H1 (cell line): ENCODE results near the gene GATA5. TPM values are rescaled to one million over a fixed set of nuclear protein-coding genes. Genes with fewer than 3 reads are reported as not detected.

Source experiments
- CTCF ChIA-PET: fragments of 300-600 bp; sonication (Branson Sonifier 250); formaldehyde crosslinking; loops from one replicate; lab custom pipeline; 2021; ENCODE audit not compliant: partially characterized antibody; lab: Charles Lee
- POLR2A ChIA-PET: fragments of 300-600 bp; sonication (Branson Sonifier 250); formaldehyde crosslinking; loops from one replicate; lab custom pipeline; 2021; ENCODE audit warnings: inconsistent platforms; ENCODE audit not compliant: partially characterized antibody; lab: Charles Lee
- DNase-seq, 2 experiments: peaks; one replicate each; pipeline versions ENCODE4 v3.0.0 to v3.0.0-alpha.2; 2010 to 2022; ENCODE audit warnings: low spot score in 2 of 2, low read depth in 1 of 2, mixed read lengths in 1 of 2
- FAIRE-seq: peaks from 2 replicates; lab custom pipeline; 2011; peaks lifted over from hg19 to GRCh38; lab: Jason Lieb, UNC
- H2AFZ ChIP-seq: 2 replicates; pipeline ENCODE4 v1.8.1; 2012; ENCODE audit warnings: low read length, inconsistent platforms
- H2AK5ac ChIP-seq: 2 replicates; pipeline ENCODE4 v1.6.1; 2013; ENCODE audit warnings: low read depth, low read length
- H2BK120ac ChIP-seq: replicated peaks from 2 replicates; pipeline ENCODE3; 2013; ENCODE audit warnings: low read depth, low read length, inconsistent platforms
- H2BK12ac ChIP-seq: 2 replicates; pipeline ENCODE4 v1.6.1; 2013; ENCODE audit warnings: low read depth, low read length
- H2BK15ac ChIP-seq: 2 replicates; pipeline ENCODE4 v1.6.1; 2013; ENCODE audit warnings: low read length
- H2BK20ac ChIP-seq: 2 replicates; pipeline ENCODE4 v1.6.1; 2013; ENCODE audit warnings: low read length
- H2BK5ac ChIP-seq: 2 replicates; pipeline ENCODE4 v1.6.1; 2013; ENCODE audit warnings: low read depth, low read length
- H3K14ac ChIP-seq: 2 replicates; pipeline ENCODE4 v1.6.1; 2013; ENCODE audit warnings: inconsistent platforms; ENCODE audit not compliant: insufficient read length
- H3K18ac ChIP-seq: 2 replicates; pipeline ENCODE4 v1.6.1; 2013; ENCODE audit warnings: low read length; ENCODE audit errors: extremely low read depth
- H3K23ac ChIP-seq: 2 replicates; pipeline ENCODE4 v1.6.1; 2013; ENCODE audit warnings: inconsistent platforms; ENCODE audit not compliant: insufficient read length
- H3K23me2 ChIP-seq: 2 replicates; pipeline ENCODE4 v1.6.1; 2013; ENCODE audit warnings: low read depth, low read length
- H3K27ac ChIP-seq: 2 replicates; pipeline ENCODE4 v1.6.1; 2011; ENCODE audit warnings: low read depth, low read length, inconsistent platforms
- H3K27me3 ChIP-seq, 4 experiments: replicated peaks in 1 of 4; 1 replicate in 1 of 4; 2 replicates in 3 of 4; pipeline versions ENCODE4 v1.6.1 to v1.8.1; 2011 to 2013; ENCODE audit warnings: low read length in 3 of 4, mild to moderate bottlenecking in 3 of 4, inconsistent platforms in 2 of 4, mixed read lengths in 2 of 4, moderate library complexity in 1 of 4; ENCODE audit not compliant: control insufficient read depth in 3 of 4, insufficient read depth in 3 of 4; ENCODE audit errors: extremely low read depth in 1 of 4
- H3K36me3 ChIP-seq, 4 experiments: 2 replicates each; pipeline versions ENCODE4 v1.6.1 to v1.8.1; 2011 to 2013; ENCODE audit warnings: mild to moderate bottlenecking in 4 of 4, low read length in 3 of 4, moderate library complexity in 2 of 4, control low read depth in 1 of 4, inconsistent platforms in 1 of 4; ENCODE audit not compliant: insufficient read depth in 4 of 4, control insufficient read depth in 2 of 4
- H3K4ac ChIP-seq: replicated peaks from 2 replicates; pipeline ENCODE3; 2013; ENCODE audit warnings: low read length, low read depth, mixed read lengths, inconsistent platforms; ENCODE audit not compliant: insufficient read length
- H3K4me1 ChIP-seq, 4 experiments: replicated peaks in 1 of 4; 1 replicate in 1 of 4; 2 replicates in 3 of 4; pipeline versions ENCODE4 v1.6.1 to v1.8.1; 2011 to 2013; ENCODE audit warnings: low read length in 3 of 4, inconsistent platforms in 2 of 4, mixed read lengths in 1 of 4; ENCODE audit not compliant: insufficient read depth in 4 of 4, control insufficient read depth in 3 of 4
- H3K4me2 ChIP-seq, 2 experiments: 2 replicates each; pipeline versions ENCODE4 v1.6.1 to v1.8.1; 2011 to 2013; ENCODE audit warnings: low read depth in 2 of 2, low read length in 2 of 2, control low read depth in 1 of 2, inconsistent platforms in 1 of 2, mild to moderate bottlenecking in 1 of 2; ENCODE audit not compliant: insufficient read depth in 1 of 2
- H3K4me3 ChIP-seq, 4 experiments: fragments of 200-600, 300-600 bp in 1 of 4; sonication (generic), shearing (Covaris generic), sonication (Bioruptor Twin) in 1 of 4; 2 replicates each; pipeline versions ENCODE4 v1.5.1 to v1.8.1; 2011 to 2016; ENCODE audit warnings: low read length in 4 of 4, low read depth in 3 of 4, control low read depth in 2 of 4, inconsistent platforms in 2 of 4, mild to moderate bottlenecking in 2 of 4, mixed read lengths in 1 of 4, moderate library complexity in 1 of 4; ENCODE audit not compliant: insufficient read depth in 2 of 4; ENCODE audit errors: extremely low read depth in 1 of 4
- H3K56ac ChIP-seq: replicated peaks from 2 replicates; pipeline ENCODE3; 2013; ENCODE audit warnings: low read depth, mild to moderate bottlenecking, mixed read lengths, low read length, inconsistent platforms; ENCODE audit not compliant: insufficient read length
- H3K79me1 ChIP-seq: 2 replicates; pipeline ENCODE4 v1.6.1; 2013; ENCODE audit warnings: low read depth, low read length, control low read depth
- H3K79me2 ChIP-seq, 2 experiments: 2 replicates each; pipeline versions ENCODE4 v1.6.1 to v1.8.1; 2012 to 2013; ENCODE audit warnings: low read length in 2 of 2, mild to moderate bottlenecking in 2 of 2, inconsistent platforms in 1 of 2; ENCODE audit not compliant: insufficient read depth in 2 of 2, control insufficient read depth in 1 of 2
- H3K9ac ChIP-seq, 4 experiments: replicated peaks in 1 of 4; 1 replicate in 1 of 4; 2 replicates in 3 of 4; pipeline versions ENCODE4 v1.6.1 to v1.8.1; 2011 to 2013; ENCODE audit warnings: low read depth in 3 of 4, low read length in 3 of 4, control low read depth in 2 of 4, mild to moderate bottlenecking in 2 of 4, moderate library complexity in 2 of 4, inconsistent platforms in 1 of 4; ENCODE audit errors: extremely low read depth in 1 of 4
- H3K9me3 ChIP-seq, 2 experiments: 2 replicates each; pipeline versions ENCODE4 v1.6.1 to v1.8.1; 2012 to 2013; ENCODE audit warnings: mild to moderate bottlenecking in 2 of 2, moderate library complexity in 2 of 2, control low read depth in 1 of 2, inconsistent platforms in 1 of 2, low read depth in 1 of 2, low read length in 1 of 2, mixed read lengths in 1 of 2; ENCODE audit not compliant: insufficient read depth in 2 of 2
- H4K20me1 ChIP-seq, 2 experiments: replicated peaks in 1 of 2; 2 replicates each; pipeline versions ENCODE3 to v1.8.1; 2011 to 2013; ENCODE audit warnings: inconsistent platforms in 2 of 2, low read length in 2 of 2, mild to moderate bottlenecking in 1 of 2; ENCODE audit not compliant: insufficient read depth in 2 of 2, control insufficient read depth in 1 of 2
- H4K5ac ChIP-seq: 2 replicates; pipeline ENCODE4 v1.6.1; 2013; ENCODE audit warnings: low read length, low read depth, mixed read lengths, inconsistent platforms; ENCODE audit not compliant: insufficient read length
- H4K8ac ChIP-seq: 2 replicates; pipeline ENCODE4 v1.8.0; 2013; ENCODE audit warnings: mild to moderate bottlenecking, moderate library complexity, low read length, inconsistent platforms; ENCODE audit not compliant: insufficient read depth; ENCODE audit errors: extremely low read depth
- H4K91ac ChIP-seq: replicated peaks from 2 replicates; pipeline ENCODE3; 2013; ENCODE audit warnings: low read length, mixed read lengths, inconsistent platforms; ENCODE audit not compliant: insufficient read length
- ASH2L ChIP-seq: fragments of 200-600, 300-600 bp; sonication (generic); IDR thresholded peaks from one replicate; pipeline ENCODE4 v1.7.1; 2017; ENCODE audit warnings: low read length
- CBX5 ChIP-seq: fragments of 300-800, 300-1000 bp; sonication (generic); IDR thresholded peaks from 2 replicates; pipeline ENCODE4 v1.7.1; 2016; ENCODE audit warnings: antibody characterized with exemption, low read length, low read depth
- CEBPB ChIP-seq: IDR thresholded peaks from 2 replicates; pipeline ENCODE4 v1.6.1; 2012; ENCODE audit warnings: low read depth, low read length
- EP300 ChIP-seq, 2 experiments: IDR thresholded peaks; 1 replicate in 1 of 2; 2 replicates in 1 of 2; pipeline ENCODE4 v1.6.1; 2011 to 2012; ENCODE audit warnings: low read depth in 2 of 2, low read length in 2 of 2, mild to moderate bottlenecking in 2 of 2, borderline replicate concordance in 1 of 2, inconsistent platforms in 1 of 2, moderate library complexity in 1 of 2
- EZH2 ChIP-seq: fragments of 200-600 bp; sonication (generic); IDR thresholded peaks from 2 replicates; pipeline ENCODE4 v1.7.1; 2012; ENCODE audit warnings: low read depth, mild to moderate bottlenecking, moderate library complexity, low read length, inconsistent platforms; ENCODE audit not compliant: severe bottlenecking
- FOSL1 ChIP-seq: IDR thresholded peaks from 2 replicates; pipeline ENCODE4 v1.6.1; 2011; ENCODE audit warnings: mild to moderate bottlenecking, low read depth, low read length, moderate library complexity; ENCODE audit not compliant: insufficient read depth
- MAFK ChIP-seq: IDR thresholded peaks from 2 replicates; pipeline ENCODE4 v1.6.1; 2012; ENCODE audit warnings: low read depth, mild to moderate bottlenecking, improper control_type of control experiment, low read length
- RNF2 ChIP-seq: fragments of 200-900, 300-1000 bp; sonication (generic); IDR thresholded peaks from 2 replicates; pipeline ENCODE4 v1.7.1; 2016; ENCODE audit warnings: borderline replicate concordance, low read depth, mild to moderate bottlenecking, antibody characterized with exemption, low read length; ENCODE audit not compliant: poor library complexity, severe bottlenecking; ENCODE audit errors: missing control alignments
- SAP30 ChIP-seq: fragments of 300-600 bp; sonication (generic); IDR thresholded peaks from 2 replicates; pipeline ENCODE4 v1.7.1; 2012; ENCODE audit warnings: low read length, moderate library complexity, mild to moderate bottlenecking, inconsistent platforms; ENCODE audit not compliant: insufficient read depth, insufficient replicate concordance
- SP1 ChIP-seq: IDR thresholded peaks from 2 replicates; pipeline ENCODE4 v1.6.1; 2011; ENCODE audit warnings: low read depth, low read length
- SUZ12 ChIP-seq: fragments of 200-600 bp; sonication (generic); IDR thresholded peaks from 2 replicates; pipeline ENCODE4 v1.6.1; 2012; ENCODE audit warnings: mild to moderate bottlenecking, inconsistent platforms, low read length, moderate library complexity, mixed read lengths
- WGBS, 2 experiments: shearing (Covaris generic) in 1 of 2; methylation state at CpG; one replicate each; pipeline versions ENCODE4 v1.1.6 to v1.1.7; 2013 to 2015; ENCODE audit warnings: low lambda C conversion rate in 2 of 2, mixed read lengths in 2 of 2, inconsistent platforms in 1 of 2, low coverage in 1 of 2, missing lambda C conversion rate in 1 of 2; ENCODE audit not compliant: insufficient replicate concordance in 2 of 2, insufficient coverage in 1 of 2, insufficient read length in 1 of 2; ENCODE audit errors: extremely low coverage in 1 of 2, missing lambda C conversion rate in 1 of 2; 5-methylcytosine and 5-hydroxymethylcytosine counted together
- polyA plus RNA-seq, 7 experiments: library from polyadenylated mRNA; depleted of rRNA in 3 of 7; stranded (reverse) in 5 of 7; unstranded in 2 of 7; fragments of >200 nt in 5 of 7; fragments of 200-250 nt in 2 of 7; gene quantifications; 1 replicate in 5 of 7; 2 replicates in 1 of 7; 4 replicates in 1 of 7; pipeline versions ENCODE4 v1.2.1 to v1.2.3, GENCODE V29; 2011 to 2013; ENCODE audit warnings: missing spikeins in 2 of 7, mixed read lengths in 2 of 7
- total RNA-seq: library from RNA; stranded (reverse); fragmentation: NEBNext Ultra II Directional; extraction: Animal tissue kit (Norgen Biotek cat#: 25700); gene quantifications from 2 replicates; pipeline ENCODE4 v1.2.1, GENCODE V29; 2021

Gene GATA5
- total and polyA plus RNA-seq, 2 of the 8 experiments (the other 6 are each of a cell fraction or from before 2014, with no cell fraction given): 0.08 to 0.11 TPM

DNA sequence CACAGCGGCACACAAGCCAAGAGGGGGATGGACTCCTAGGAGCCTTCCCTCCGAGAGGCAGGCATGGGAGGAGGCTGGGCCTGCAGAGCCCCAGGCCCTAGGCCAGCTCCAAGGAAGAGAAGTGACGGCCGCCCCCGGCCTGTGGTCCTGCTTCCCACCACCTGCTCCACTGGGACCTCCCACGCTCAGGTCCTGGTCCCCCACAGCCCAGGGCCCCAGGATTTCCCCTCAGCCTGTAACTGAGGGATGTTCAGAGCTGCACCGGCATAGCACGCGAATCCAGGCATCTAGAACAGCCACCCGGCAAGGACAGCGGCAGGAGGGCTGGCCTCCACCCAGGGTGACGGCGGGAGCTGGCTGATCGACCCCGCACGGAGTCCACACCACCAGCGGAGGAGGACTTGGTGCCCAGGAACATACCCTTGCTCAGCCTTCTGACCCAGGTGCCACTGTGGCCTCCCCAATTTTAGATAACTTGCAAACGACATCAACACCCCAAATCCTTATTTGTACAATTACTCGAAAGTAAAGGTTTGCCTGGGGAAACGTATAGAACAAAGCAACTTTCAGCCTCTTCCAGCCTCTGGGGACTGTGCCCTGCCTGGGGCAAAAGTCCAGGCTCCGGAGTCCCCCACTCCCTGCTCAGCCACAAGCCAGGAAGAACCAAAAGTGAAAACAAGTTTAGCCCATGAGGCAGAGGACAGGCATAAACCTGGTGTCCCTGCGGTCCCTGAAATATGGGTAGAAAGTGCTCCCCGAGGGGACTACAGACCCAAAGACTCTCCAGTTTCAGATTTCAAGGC lies 3.5 kb downstream of the GATA5 start:
- H3K9me3 ChIP-seq: no peaks in the 10 kb centered on the region
- no peaks in the 10 kb centered on the region for H3K79me1 ChIP-seq
- H3K79me2 ChIP-seq: no peaks in the 10 kb centered on the region
- no peak overlapping the region for H4K5ac ChIP-seq
- peaks cover 0 to 12% (median 7%) of the 10 kb centered on the region in 4 experiments; a peak in 6 of 7 replicates for H3K4me1 ChIP-seq
- H4K20me1 ChIP-seq: peaks cover 0 to 3% of the 10 kb centered on the region in 2 experiments
- no peak overlapping the region for H2BK5ac ChIP-seq
- no peak overlapping the region for H3K18ac ChIP-seq
- no peak overlapping the region; the same call in 1 of the 2 replicates for H4K8ac ChIP-seq
- H3K23ac ChIP-seq: no peak overlapping the region
- H4K91ac ChIP-seq: no peak overlapping the region
- FAIRE-seq (no peak), DNase-seq (no peak)
- no peak overlapping the region for H3K56ac ChIP-seq
- H3K36me3 ChIP-seq: peaks cover 0 to 7% (median 0%) of the 10 kb centered on the region in 4 experiments; a peak in 1 of 8 replicates
- H3K4me3 ChIP-seq: no peak overlapping the region
- CTCF ChIA-PET: interaction anchor here (0.5 to 1.7 kb wide), 7 partner anchors 12 to 476 kb away, joined by 3 to 6 read pairs (median 3); no protein-coding TSS in a partner anchor
- H2AFZ ChIP-seq: no peak overlapping the region
- H3K27me3 ChIP-seq: peaks cover 37 to 49% (median 46%) of the 10 kb centered on the region in 4 experiments
- peaks cover 21% of the 10 kb centered on the region; the same call in 1 of the 2 replicates for H3K23me2 ChIP-seq
- no peak overlapping the region for H3K14ac ChIP-seq
- no peak overlapping the region for H3K4ac ChIP-seq
- H2BK12ac ChIP-seq: 0 out of 2 replicates have a peak overlapping the region, but pooled peaks have one; percentile 27
- H3K27ac ChIP-seq: no peak overlapping the region
- no peak overlapping the region for H3K9ac ChIP-seq
- H2BK120ac ChIP-seq: no peak overlapping the region
- no peak overlapping the region for H2BK15ac ChIP-seq
- WGBS, 2 experiments: 90% methylated on average over 20 of the region's 23 CpGs; no CpG with 5 or more reads in 1 of the 2 experiments
- H2BK20ac ChIP-seq: no peak overlapping the region
- POLR2A ChIA-PET: no interaction called here
- H2AK5ac ChIP-seq: no peak overlapping the region
- no peak overlapping the region for H3K4me2 ChIP-seq
- TF ChIP-seq CBX5: no peak
- TF ChIP-seq EP300 (IDR thresholded peaks at IDR 0.05; ENCODE audit: borderline replicate concordance in 1 of 2, low read depth in 2 of 2, low read length in 2 of 2): no peak
- no peak for TF ChIP-seq ASH2L
- no peak for TF ChIP-seq SUZ12
- TF ChIP-seq MAFK: no peak
- TF ChIP-seq CEBPB: no peak
- no peak for TF ChIP-seq EZH2
- TF ChIP-seq SP1: no peak
- TF ChIP-seq SAP30: no peak
- no peak for TF ChIP-seq FOSL1
- TF ChIP-seq RNF2: no peak
